HUES48 (cell line): ENCODE measurements around the gene PIK3R3.

Experiments used
- H3K27ac ChIP-seq: one replicate; pipeline ENCODE4 v1.7.0; 2013; ENCODE audit warnings: low read depth, low read length, inconsistent platforms
- H3K27me3 ChIP-seq: 2 replicates; pipeline ENCODE4 v1.6.1; 2013; ENCODE audit warnings: mild to moderate bottlenecking, low read length; ENCODE audit not compliant: control insufficient read depth, insufficient read depth
- H3K36me3 ChIP-seq: 2 replicates; pipeline ENCODE4 v1.6.1; 2013; ENCODE audit warnings: low read length; ENCODE audit not compliant: control insufficient read depth, insufficient read depth
- H3K4me1 ChIP-seq: 2 replicates; pipeline ENCODE4 v1.6.1; 2013; ENCODE audit warnings: mild to moderate bottlenecking, low read length; ENCODE audit not compliant: control insufficient read depth, insufficient read depth
- H3K4me3 ChIP-seq: 2 replicates; pipeline ENCODE4 v1.5.1; 2013; ENCODE audit warnings: mild to moderate bottlenecking, low read depth, low read length
- H3K9ac ChIP-seq: 2 replicates; pipeline ENCODE4 v1.6.1; 2013; ENCODE audit warnings: mild to moderate bottlenecking, low read depth, low read length, moderate library complexity
- H3K9me3 ChIP-seq: 2 replicates; pipeline ENCODE4 v1.6.1; 2013; ENCODE audit warnings: low read length; ENCODE audit not compliant: control insufficient read depth, insufficient read depth

The PIK3R3 gene

GRCh38 chr1:46081619-46082018, 50.8 kb downstream of the PIK3R3 start:
- Histone ChIP-seq H3K9me3 (no peaks in the 10 kb centered on the region), H3K27me3 (no peaks in the 10 kb centered on the region), H3K9ac (no peak overlapping the region), H3K36me3 (no peaks in the 10 kb centered on the region), H3K4me1 (no peaks in the 10 kb centered on the region), H3K4me3 (no peak overlapping the region), H3K27ac (no peak overlapping the region)

DNA sequence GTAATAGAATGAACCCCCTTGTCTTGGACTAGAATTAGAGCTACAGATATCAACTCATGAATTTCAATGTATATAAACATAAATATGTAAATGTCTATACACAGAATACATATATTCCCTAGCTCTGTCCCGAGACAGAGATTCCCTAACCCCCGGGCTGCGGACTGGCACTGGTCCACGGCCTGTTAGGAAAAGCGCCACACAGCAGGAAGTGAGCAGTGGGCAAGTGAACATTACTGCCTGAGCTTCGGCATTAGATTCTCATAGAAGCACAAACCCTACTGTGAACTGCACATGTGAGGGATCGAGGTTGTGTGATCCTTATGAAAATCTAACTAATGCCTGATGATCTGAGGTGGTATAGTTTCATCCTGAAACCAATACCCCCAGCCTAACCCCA, 51.2 kb downstream of the PIK3R3 start:
- H3K27me3 ChIP-seq: no peaks in the 10 kb centered on the region
- no peak overlapping the region for H3K9ac ChIP-seq
- H3K27ac ChIP-seq: no peak overlapping the region
- no peaks in the 10 kb centered on the region for H3K4me1 ChIP-seq
- H3K36me3 ChIP-seq: no peaks in the 10 kb centered on the region
- H3K4me3 ChIP-seq: no peak overlapping the region
- H3K9me3 ChIP-seq: no peaks in the 10 kb centered on the region

DNA sequence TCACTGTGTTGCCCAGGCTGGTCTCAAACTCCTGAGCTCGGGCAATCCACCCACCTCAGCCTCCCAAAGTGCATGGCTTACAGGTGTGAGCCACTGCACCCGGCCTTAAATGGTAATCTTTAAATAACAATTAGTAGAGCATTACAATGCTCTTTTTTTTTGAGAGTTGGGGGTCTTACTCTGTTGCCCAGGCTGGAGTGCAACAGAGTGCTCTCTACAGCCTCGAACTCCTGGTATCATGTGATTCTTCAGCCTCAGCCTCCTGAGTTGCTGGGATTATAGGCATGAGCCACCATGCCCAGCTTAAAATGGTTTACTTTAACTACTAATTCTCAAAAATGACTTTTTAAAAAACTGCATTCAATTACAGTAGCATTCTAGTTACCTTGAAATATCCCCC, 52.2 kb downstream of the PIK3R3 start:
- Histone ChIP-seq H3K9me3 (no peaks in the 10 kb centered on the region), H3K27ac (no peak overlapping the region), H3K27me3 (no peaks in the 10 kb centered on the region), H3K4me3 (no peak overlapping the region), H3K36me3 (peaks cover 5% of the 10 kb centered on the region; the same call in 1 of the 2 replicates), H3K4me1 (no peaks in the 10 kb centered on the region), H3K9ac (no peak overlapping the region)

DNA sequence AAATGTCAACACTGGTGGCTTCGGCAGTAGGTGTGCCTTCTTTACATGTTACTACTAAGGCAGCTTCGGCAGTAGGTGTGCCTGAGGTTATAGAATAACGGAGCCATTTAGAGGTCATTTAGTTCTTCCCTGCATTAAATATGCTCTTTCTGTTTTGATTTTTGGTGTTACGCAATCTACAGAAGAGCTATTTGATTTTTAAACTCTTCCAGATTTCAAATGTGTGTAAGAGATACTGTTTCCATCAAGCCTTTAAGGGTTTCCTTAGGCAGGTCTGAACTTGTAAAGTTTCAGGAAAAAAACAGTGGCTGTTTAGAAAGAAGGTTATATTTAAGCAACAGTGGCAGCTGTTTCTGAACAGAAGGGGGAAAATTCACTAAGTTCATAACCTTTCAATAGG, 54.8 kb downstream of the PIK3R3 start:
- Histone ChIP-seq H3K9me3 (no peaks in the 10 kb centered on the region), H3K9ac (no peak overlapping the region), H3K36me3 (peaks cover 9% of the 10 kb centered on the region; the same call in 1 of the 2 replicates), H3K27ac (no peak overlapping the region), H3K4me3 (no peak overlapping the region), H3K4me1 (no peaks in the 10 kb centered on the region), H3K27me3 (no peaks in the 10 kb centered on the region)

DNA sequence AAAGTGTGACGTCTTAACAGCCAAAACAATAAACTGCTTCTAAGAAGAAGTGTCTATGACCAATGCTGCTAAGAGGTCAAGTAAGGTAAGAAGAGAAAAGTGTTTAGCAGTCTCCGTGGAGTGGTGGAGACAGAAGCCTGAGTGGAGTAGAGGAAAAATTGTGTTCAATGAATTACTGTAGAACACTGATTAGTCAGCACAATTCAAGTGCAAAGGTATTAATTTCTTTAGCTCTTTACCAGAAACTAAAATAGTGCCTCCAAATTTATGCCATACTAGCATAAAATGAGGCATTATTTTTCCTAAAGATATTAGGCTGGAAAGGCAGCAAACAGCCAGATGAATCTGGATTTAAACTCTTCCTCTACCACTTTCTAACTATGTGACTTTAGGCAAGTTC, 56.1 kb downstream of the PIK3R3 start:
- H3K4me1 ChIP-seq: no peaks in the 10 kb centered on the region
- no peak overlapping the region for H3K4me3 ChIP-seq
- peaks cover 9% of the 10 kb centered on the region; the same call in 1 of the 2 replicates for H3K36me3 ChIP-seq
- no peak overlapping the region for H3K9ac ChIP-seq
- H3K27me3 ChIP-seq: no peaks in the 10 kb centered on the region
- no peak overlapping the region for H3K27ac ChIP-seq
- H3K9me3 ChIP-seq: no peaks in the 10 kb centered on the region

GRCh38 chr1:46072975-46073374, 59.5 kb downstream of the PIK3R3 start:
- H3K4me1 ChIP-seq: no peaks in the 10 kb centered on the region
- H3K27ac ChIP-seq: no peak overlapping the region
- H3K36me3 ChIP-seq: peaks cover 12% of the 10 kb centered on the region; the same call in 1 of the 2 replicates

GRCh38 chr1:46070164-46070814, 62.1 kb downstream of the PIK3R3 start:
- Histone ChIP-seq H3K4me3 (no peak overlapping the region), H3K36me3 (peaks cover 12% of the 10 kb centered on the region), H3K9me3 (no peaks in the 10 kb centered on the region), H3K27ac (no peak overlapping the region), H3K9ac (no peak overlapping the region), H3K4me1 (no peaks in the 10 kb centered on the region), H3K27me3 (no peaks in the 10 kb centered on the region)

More at GRCh38 chr1:46072975-46073374, 59.5 kb downstream of the PIK3R3 start:
- Histone ChIP-seq H3K9ac (no peak overlapping the region), H3K4me3 (no peak overlapping the region), H3K9me3 (no peaks in the 10 kb centered on the region), H3K27me3 (no peaks in the 10 kb centered on the region)

DNA sequence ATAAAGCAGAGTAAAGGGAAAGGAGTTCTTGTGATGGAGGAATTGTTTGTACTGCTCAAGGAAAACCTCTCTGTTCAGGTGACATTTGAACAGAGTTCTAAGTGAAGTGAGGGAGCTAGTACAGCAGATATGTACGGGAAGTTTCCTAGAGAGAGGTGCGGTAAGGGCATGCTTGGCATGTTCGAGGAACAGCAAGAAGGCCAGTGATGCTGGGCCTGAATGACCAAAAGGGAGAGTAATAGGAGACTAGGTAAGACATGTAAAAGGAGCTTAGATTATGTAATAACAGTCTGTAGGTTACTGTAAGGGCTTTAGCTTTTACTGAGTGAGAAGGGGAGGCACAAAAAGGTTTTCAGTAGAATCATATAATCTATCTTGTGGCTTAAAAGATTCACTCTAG, 63.9 kb downstream of the PIK3R3 start:
- H3K4me3 ChIP-seq: no peak overlapping the region
- no peaks in the 10 kb centered on the region for H3K4me1 ChIP-seq
- H3K27me3 ChIP-seq: no peaks in the 10 kb centered on the region
- H3K9me3 ChIP-seq: no peaks in the 10 kb centered on the region
- no peak overlapping the region for H3K27ac ChIP-seq
- peaks cover 8% of the 10 kb centered on the region for H3K36me3 ChIP-seq
- H3K9ac ChIP-seq: no peak overlapping the region

DNA sequence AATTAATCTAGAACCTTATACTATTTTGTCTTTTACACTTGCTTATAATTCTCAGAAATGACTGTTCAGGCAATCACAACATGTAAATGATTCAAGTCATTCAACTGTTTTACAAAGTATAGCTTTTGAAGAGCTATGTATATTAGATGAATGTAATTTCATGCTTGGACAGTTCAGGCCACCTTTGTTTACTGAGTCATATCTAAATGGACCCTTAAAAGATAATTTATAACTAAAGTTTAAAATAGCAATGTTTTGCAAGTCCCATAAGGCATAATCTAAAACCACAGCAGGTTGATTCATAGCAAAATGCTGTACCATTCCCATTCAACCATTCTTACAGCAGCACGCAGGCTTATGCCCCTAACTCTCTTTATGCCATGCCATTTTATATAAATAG, 64.8 kb downstream of the PIK3R3 start:
- peaks cover 8% of the 10 kb centered on the region for H3K36me3 ChIP-seq
- H3K27ac ChIP-seq: no peak overlapping the region
- H3K9ac ChIP-seq: no peak overlapping the region
- no peaks in the 10 kb centered on the region for H3K4me1 ChIP-seq
- H3K27me3 ChIP-seq: no peaks in the 10 kb centered on the region
- H3K4me3 ChIP-seq: no peak overlapping the region
- no peaks in the 10 kb centered on the region for H3K9me3 ChIP-seq

DNA sequence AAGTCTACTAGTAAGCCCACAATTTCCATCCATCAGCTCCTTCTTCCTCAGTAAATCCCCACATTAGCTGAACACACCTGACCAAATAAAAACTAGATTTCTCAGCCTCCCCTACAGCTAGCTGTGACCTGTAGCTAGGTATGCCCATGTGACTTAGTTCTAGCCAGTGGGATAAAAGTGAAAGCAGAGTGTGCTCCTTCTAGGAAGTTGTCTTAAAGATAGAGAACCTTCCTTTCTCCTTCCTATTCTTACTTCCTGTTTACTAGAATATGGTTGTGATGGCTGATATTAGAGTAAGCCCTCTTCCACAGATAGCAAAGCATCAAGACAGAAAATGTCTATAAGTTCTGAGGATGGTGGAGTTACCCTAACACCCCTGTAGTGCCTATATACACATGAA, 67.0 kb downstream of the PIK3R3 start:
- no peaks in the 10 kb centered on the region for H3K27me3 ChIP-seq
- peaks cover 16% of the 10 kb centered on the region for H3K36me3 ChIP-seq
- H3K4me1 ChIP-seq: no peaks in the 10 kb centered on the region
- no peak overlapping the region for H3K4me3 ChIP-seq
- no peak overlapping the region for H3K9ac ChIP-seq
- no peaks in the 10 kb centered on the region for H3K9me3 ChIP-seq
- no peak overlapping the region for H3K27ac ChIP-seq

DNA sequence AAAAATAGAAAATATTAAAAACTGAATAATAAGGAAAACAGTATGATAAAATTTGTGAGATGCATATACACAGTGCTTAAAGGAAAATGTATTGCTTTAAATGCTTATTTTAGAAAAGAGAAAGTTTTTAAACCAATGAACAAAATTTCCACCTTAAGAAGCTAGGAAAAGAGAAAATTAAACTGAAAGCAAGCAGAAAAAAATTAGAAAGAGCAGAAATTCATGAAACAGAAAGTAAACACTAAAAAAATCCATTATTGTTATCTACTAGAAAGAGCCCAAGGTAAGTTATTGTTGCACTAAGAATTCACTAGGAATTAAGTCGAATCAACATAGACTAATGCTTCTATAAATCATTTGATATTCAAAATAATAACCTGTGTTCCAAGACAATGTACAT, 67.7 kb downstream of the PIK3R3 start:
- Histone ChIP-seq H3K27ac (no peak overlapping the region), H3K4me1 (no peaks in the 10 kb centered on the region), H3K27me3 (no peaks in the 10 kb centered on the region), H3K9ac (no peak overlapping the region), H3K9me3 (no peaks in the 10 kb centered on the region), H3K36me3 (peaks cover 13% of the 10 kb centered on the region), H3K4me3 (no peak overlapping the region)
